ENCODE measurements around the gene TNFRSF19.

TNFRSF19 gene

GRCh38 chr13:23714672-23715071, 144.5 kb downstream of the TNFRSF19 start:
- POLR2A ChIA-PET (ENCODE audit: low non-redundant PET) = no interaction called here
- H3K27ac ChIP-seq = no peak overlapping the region
- CTCF ChIA-PET = no interaction called here
- no peak for DNase-seq (ENCODE audit: low spot score)
- TF ChIP-seq CTCF (conservative IDR thresholded peaks at IDR 0.05; ENCODE audit: low read depth) = no peak

- POLR2A ChIA-PET (ENCODE audit: low non-redundant PET) = no interaction called here
- TF ChIP-seq CTCF (conservative IDR thresholded peaks at IDR 0.05; ENCODE audit: low read depth) = no peak
- CTCF ChIA-PET = interaction anchor here (0.6 to 0.7 kb wide), 3 partner anchors 21 to 380 kb away, joined by 3 to 4 read pairs (median 4); no protein-coding TSS in a partner anchor
- no peak for DNase-seq (ENCODE audit: low spot score)
- H3K27ac ChIP-seq = no peak overlapping the region
Observed at GRCh38 chr13:23715092-23715761, 145.0 kb downstream of the TNFRSF19 start.

- no peak for DNase-seq (ENCODE audit: low spot score)
Observed at GRCh38 chr13:23715762-23716235, 145.6 kb downstream of the TNFRSF19 start.

GRCh38 chr13:23716401-23716800, 146.2 kb downstream of the TNFRSF19 start:
- CTCF ChIA-PET = interaction anchor here (0.6 kb wide), 1 partner anchor 64 kb away, joined by 3 read pairs; no protein-coding TSS in a partner anchor
- POLR2A ChIA-PET (ENCODE audit: low non-redundant PET) = no interaction called here
- DNase-seq (ENCODE audit: low spot score) = no peak
- H3K27ac ChIP-seq = no peak overlapping the region
- TF ChIP-seq CTCF (conservative IDR thresholded peaks at IDR 0.05; ENCODE audit: low read depth) = no peak

More at GRCh38 chr13:23715762-23716235, 145.6 kb downstream of the TNFRSF19 start:
- TF ChIP-seq CTCF (conservative IDR thresholded peaks at IDR 0.05; ENCODE audit: low read depth) = no peak
- POLR2A ChIA-PET (ENCODE audit: low non-redundant PET) = no interaction called here
- CTCF ChIA-PET = interaction anchor here (0.6 to 0.7 kb wide), 4 partner anchors 22 to 381 kb away, joined by 3 to 4 read pairs (median 4); no protein-coding TSS in a partner anchor
- no peak overlapping the region for H3K27ac ChIP-seq

- no peak for TF ChIP-seq CTCF (conservative IDR thresholded peaks at IDR 0.05; ENCODE audit: low read depth)
- CTCF ChIA-PET = no interaction called here
- DNase-seq (ENCODE audit: low spot score) = no peak
- POLR2A ChIA-PET (ENCODE audit: low non-redundant PET) = no interaction called here
- no peak overlapping the region for H3K27ac ChIP-seq
Observed at GRCh38 chr13:23718996-23719395, 148.8 kb downstream of the TNFRSF19 start.

- TF ChIP-seq CTCF (conservative IDR thresholded peaks at IDR 0.05; ENCODE audit: low read depth) = no peak
- ChIA-PET CTCF (interaction anchor here (0.7 to 0.9 kb wide), 3 partner anchors 137 to 756 kb away, joined by 3 to 4 read pairs (median 3); no protein-coding TSS in a partner anchor), POLR2A (ENCODE audit: low non-redundant PET) (no interaction called here)
- H3K27ac ChIP-seq = no peak overlapping the region
- no peak for DNase-seq (ENCODE audit: low spot score)
Observed at GRCh38 chr13:23722726-23723453, 152.7 kb downstream of the TNFRSF19 start.
